ENCODE data around the gene C1orf141.
"Not testable (repeated sequence)": the region's sequence is repeated elsewhere in the genome, so short reads cannot be mapped to it uniquely, and the experiment has no call there.

C1orf141 gene

DNA sequence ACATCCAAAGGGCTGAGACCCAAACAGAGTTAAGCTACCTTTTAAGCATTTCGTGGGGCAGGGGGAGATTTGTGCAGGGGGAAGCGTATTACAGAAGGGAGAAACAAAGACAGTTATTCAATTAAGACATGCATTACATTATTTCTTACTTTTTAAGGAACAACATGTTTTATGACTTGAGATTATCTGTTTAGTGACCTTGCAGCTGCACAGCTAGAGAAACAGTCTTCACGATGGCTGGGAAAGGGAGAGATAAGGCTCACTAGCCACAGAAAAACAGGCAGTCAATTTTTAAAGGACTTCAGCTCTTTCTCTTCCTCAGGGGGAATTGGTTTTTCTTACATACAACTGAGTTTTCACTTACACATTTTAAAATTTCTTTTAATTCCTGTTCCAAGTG is 7.1 kb upstream of the C1orf141 start:
- not testable (repeated sequence) for DNase-seq

DNA sequence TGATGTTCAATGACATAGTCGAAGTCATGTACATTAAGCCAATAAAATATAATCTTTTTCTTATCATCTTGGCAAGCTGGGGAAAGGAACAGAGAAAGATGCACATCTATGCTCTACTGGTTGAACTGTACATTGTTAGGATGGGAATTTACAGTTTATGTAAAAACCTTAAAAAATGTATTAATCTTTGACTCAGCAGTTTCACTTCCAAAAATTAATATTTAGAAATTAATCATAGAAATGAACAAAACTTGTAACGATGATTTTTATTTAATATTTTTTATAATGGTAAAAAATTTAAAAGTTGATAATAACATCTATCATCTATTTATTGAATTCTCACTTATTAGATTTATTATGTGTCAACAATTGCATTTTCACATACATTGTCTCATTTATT is 5.7 kb upstream of the C1orf141 start:
- DNase-seq: no peak

DNA sequence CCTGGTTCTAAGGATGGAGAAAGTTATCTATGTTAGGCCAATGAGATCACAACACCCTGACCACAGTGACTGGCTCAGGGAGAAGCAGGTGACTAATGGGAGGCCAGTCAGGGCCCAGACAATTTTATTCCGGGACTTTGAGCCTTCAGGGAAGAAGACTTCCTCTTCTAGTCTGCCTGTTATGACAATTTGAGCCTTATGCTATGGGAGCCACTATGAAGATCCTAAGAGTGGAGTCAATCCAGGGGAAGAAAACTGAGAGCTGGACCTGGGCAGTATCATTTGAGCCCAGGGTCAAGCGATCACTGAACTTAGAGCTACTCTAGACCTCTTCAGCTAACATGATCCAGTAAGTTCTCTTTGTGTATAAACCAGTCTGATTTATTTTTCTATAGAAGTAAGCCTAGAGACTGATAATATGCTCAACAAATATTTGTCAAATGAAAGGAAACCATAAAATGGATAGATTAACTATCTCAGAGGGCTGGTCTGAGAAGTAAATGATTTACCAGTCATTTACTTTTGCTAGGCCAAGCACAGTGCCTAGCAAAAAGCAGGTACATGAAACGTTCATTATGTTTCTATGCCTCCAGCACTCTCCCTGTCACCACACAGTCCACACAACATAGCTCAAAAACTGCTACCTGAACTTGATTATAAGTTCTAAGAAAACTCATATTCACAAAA is 4.2 kb upstream of the C1orf141 start:
- DNase-seq: no peak

DNA sequence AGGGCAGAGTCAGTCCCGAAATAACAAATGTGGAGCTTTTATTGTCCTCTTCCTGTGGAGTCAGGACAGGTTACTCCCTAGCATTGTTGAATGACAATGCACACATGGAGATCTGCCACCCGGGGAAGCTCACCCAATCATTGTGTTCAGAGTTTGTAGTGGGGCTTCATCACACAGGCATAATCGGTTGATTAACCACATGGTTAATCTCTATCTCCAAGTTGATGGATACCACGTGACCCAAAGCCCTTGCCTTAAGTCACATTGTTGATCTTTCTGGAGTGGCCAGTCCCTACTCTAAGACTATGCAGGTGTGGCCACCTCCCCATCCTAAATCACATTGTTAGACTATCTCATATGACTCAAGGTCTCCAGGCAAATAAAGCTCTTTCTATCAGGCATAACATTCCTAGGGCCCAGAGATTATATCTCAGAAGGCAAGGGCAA is 2.6 kb upstream of the C1orf141 start:
- DNase-seq: no peak

DNA sequence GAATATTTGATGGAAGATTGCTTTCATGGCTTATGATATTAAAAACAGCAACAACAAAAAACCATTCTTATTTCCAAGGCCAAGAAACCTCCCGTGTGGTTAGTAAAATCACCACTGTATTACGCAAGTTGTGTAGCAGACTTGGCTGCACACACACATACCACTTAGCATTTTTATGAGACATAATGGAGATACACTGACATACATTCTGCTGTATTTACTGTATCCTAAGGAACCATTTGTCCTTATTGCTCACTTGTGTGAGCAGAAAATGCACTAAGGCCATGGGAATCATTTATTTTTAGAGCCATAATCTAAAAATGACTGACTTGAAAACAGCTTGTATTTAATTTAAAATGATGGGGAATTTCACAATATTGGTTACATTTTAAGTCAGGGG is 584 bp upstream of the C1orf141 start:
- DNase-seq: no peak

DNA sequence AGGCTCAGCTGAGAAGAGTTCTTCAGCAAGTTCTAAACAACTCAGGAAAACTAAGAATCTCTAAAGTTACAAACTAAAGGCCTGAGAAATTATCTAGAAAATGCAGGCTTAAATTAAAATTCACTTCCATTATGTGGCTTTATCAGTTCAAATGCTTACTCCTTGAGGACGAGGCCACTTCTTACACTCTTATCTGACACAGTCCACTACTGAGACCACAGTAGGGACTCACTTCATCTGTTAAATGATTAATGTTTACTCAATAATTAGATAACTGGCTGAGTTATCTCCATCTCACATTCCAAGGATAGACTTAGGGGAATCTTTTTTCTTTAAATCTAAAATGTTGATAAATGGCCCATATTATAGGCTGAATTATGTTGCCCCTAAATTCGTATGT is 1.6 kb downstream of the C1orf141 start:
- no peak for DNase-seq

DNA sequence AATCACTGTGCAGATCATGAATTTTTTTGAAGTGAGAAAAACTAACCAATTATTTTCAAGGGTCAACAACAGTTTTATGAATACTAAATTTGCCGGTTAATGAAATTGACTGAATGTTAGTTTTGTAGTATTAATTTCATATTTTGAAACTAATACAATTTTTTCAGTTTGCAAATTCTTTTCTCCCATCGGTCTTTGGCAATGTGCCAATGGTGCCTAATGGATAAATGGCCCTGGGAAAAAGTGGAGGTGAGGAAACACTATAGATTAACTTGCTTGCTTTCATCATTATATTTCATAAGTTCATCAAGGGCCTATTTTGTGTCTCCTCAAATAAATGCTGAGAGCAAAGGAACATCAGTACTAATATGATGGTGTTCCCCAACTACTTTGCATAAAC is 4.1 kb downstream of the C1orf141 start:
- no peak for DNase-seq

DNA sequence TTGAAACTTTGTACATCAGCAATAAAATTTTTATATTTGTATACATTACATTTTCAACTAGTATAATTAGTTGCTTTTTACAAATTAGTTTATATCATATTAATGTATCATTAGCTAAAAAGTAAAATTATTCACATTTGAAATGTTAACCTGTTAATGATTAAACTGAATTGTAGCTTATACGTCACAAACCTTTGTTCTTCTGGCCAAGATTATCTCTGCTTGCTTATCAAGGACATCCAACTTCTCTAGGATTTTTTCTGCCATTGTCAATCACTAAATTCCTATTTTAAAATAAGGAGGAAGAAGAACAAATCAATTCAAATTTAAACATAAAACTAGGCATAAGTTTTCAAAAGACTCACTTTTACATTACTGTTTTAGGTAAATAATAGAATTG is 7.8 kb downstream of the C1orf141 start:
- DNase-seq: no peak

DNA sequence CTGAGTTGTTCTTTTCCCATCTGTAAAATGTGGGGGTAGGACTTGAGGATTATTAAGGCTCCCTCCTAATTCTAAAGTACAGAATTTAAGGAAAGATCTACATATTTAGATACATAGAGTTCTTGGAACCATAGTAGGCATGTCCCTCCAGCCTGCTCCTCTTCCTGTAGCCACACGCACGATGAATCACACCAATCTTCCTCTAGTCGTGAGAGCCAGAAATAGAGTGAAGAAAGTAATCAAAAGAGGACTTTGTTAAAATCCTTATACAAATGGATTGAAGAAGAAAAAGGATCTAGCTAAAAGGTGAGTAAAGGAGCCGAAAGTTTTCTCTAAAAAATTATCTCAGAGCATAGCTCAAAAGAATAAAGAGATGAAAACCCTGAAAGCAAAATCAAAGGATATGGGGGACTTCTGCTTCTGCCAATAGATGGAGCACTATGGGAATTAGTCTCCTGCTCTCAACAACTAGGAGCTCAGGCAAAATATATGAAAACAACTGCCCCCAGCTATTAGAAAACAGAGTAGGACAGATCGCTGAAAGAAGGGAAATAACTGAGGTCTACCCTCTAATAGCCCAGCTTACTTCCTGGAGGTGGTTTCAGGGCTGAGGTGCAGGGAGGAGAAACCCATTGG is 8.5 kb downstream of the C1orf141 start:
- no peak for DNase-seq

DNA sequence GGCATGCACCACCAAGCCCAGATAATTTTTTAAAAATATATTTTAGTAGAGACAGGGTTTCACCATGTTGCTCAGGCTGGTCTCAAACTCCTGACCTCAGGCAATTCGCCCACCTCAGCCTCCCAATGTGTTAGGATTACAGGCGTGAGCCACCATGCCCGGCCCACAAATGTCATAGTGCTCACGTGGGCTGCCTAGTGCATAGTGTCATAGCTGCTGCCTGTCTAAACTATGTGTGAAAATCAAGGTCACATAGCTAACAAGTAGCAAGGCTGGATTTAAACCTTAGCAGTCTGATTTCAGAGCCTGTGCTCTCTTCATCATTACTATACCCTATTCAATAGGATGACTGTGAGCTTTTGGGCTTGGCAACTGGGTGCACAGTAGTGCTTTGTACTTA is 10.3 kb downstream of the C1orf141 start:
- no peak for DNase-seq

DNA sequence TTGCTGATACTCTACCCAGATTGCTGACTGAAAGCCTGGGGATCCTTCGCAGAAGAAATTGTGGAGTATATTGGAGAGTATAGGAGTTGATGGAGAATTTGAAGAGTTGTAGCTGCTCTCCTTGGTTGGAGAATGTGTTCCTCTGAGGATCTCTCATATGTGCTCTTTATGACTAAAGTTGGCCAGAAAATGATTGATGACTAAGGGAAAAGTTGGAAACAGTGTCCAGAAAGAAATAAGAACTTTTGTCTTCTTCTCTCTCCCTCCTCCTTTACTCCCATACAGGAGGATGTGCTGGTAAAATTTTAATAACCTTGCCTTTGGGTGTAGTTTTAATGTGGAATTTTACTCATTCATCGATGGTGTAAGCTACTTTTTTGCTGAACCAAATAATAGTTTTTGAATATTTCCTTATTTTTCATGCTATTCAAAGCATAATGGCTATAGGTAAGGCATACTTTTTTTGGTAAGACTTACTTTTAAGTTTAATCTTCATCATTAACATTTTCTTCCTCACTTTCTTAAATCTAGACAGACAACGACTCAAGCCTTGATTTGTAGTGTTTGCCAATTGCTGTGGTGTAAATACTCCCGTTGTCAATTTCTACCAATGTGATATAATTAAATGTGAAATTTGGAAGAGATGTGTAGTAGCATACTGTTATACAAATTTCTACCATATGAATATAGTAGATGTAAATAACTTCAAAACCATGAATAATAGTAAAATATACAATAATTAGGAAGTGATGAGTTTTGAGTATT is 13.7 kb downstream of the C1orf141 start:
- no peak for DNase-seq

DNA sequence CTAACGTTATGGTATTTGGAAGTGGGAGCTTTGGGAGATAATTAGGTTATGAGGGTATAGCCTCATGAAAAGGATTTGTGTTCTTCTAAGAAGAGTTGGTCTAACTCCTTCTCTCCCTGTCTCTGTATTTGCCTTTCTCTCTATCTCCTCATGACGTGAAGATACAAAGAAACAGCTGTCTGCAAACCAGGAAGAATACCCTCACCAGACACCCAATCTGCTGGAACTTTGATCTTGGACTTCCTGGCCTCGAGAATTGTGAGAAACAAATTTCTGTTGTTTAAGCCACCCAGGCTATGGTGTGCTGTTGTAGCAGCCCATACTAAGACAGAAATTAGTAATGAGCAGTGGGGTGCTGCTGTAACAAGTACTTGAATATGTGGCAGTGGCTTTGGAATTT is 16.1 kb downstream of the C1orf141 start:
- no peak for DNase-seq

DNA sequence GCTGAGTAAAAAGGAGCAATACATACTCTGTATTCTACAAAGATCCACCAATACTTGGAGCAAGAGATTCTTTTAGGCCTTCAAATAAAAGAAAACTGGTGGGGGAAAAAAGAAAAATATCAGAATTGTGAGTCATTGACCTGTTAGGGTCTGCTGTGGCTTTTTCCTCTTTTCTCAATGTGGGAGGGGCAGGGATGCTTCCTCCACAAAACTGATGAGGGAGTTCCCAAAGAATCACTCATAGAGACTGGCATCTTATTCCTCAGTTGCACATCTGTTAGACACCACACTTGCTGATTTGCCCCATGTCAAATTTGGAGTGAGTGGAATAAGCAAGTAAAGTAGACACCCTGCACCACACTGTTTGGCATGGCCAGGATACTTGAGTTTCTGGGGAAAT is 16.6 kb downstream of the C1orf141 start:
- DNase-seq: no peak

DNA sequence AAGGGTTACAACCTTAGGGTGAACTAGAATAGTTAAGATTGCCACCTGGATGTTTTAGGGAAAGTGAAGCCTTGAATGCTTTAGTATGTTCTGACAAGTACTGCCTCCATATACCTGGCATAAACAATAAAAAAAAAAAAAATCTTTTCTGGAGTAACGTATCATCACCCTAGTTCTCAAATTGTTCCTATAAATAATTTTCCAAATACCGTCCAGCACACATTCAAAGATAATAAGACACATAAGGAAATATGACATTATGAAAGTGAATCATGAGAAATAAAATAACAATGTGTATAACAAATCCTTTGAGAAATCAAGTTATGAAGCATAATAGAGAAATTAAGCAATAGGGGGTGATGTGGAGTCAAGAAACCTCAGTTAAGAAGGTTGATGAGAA is 20.6 kb downstream of the C1orf141 start:
- no peak for DNase-seq

DNA sequence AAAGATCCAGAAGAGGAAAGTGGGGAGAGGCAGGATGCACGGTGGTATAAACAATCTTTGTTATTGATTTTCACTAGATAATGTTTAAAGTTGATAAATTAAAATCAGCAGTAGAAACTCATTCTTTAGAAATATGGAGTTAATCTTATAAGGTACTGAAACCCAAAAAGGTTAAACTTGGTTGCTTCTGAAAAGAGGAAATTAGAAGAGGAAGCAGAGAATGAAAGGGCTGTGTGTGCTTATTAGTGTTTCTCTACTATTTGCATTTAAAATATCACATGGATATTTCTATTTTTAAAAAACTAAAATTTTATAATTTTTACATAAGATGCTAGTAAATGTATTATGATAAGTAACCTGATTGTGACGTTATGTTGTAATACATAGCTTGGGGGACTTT is 24.4 kb downstream of the C1orf141 start:
- DNase-seq: no peak

DNA sequence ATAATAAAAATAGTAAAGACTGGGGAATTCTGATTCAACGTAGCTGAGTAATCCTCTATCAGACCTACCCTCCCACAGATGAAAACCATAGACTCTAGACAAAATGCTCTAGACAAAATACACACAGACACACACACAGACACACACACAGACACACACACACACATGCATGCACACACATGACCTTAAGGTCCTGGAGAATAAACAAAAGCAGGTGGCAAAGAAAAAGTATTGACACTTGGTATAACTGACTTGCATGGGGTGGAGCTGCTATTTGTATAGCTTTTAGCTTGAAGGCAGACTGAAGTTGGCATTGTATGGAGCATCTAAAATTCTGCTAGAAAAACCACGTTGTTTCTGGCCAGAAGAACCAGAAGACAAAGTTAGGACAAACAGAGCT is 29.3 kb downstream of the C1orf141 start:
- no peak for DNase-seq

DNA sequence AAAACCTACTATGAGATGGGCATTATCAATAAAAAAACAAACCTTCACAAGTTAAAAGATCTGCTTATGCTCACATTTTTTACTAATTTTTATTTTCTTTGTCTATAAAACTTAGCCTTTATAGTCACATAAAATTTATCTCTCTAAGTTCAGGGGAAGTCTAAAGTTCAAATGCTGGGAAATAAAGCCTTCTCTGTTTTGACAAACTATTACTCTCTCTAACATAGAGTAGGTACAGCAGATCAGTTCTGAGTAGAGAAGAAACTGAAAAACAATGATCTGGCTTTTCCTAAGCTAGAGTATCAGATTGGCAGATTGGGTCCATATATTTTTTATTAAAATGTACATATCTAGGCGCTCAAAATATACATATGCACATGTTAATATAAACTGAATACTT is 31.2 kb downstream of the C1orf141 start:
- DNase-seq: no peak

DNA sequence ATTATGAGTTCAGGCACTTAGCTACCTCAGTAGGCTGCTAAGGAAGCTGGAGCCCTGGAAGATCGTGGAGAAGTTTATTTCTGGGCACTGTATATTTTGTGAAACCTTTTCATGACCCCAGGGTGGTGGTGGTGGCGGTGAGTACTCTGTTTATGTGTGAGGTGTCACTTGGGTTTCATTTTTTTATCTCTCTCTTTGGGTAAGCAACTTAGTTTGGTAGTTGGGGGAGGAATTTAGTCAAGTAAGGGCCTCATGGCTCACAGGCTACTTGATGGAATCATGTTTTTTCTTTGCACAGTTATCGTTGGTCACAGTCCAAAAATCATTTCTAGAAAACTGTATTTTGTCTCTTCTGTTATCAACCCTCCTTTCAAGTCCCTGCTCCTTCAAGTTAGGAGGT is 33.9 kb downstream of the C1orf141 start:
- no peak for DNase-seq

DNA sequence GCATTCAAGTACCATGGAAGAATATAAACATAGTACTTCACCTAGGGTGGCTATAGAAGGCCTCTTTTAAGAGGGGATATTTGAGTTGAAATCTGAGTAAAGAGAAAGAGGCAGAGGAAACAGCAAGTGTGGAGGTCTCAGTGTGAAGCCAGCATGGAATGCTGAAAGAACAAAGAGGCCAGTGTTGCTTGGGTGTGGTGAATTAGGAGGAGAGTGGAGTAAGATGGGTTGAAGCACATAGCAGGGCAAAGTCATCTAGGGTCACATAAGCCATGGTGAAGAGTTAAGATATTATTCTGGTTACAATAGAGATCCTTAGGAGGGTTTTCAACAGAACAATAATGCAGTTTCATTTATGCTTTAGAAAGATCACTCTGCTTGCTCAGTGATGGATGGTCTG is 37.5 kb downstream of the C1orf141 start:
- DNase-seq: no peak

DNA sequence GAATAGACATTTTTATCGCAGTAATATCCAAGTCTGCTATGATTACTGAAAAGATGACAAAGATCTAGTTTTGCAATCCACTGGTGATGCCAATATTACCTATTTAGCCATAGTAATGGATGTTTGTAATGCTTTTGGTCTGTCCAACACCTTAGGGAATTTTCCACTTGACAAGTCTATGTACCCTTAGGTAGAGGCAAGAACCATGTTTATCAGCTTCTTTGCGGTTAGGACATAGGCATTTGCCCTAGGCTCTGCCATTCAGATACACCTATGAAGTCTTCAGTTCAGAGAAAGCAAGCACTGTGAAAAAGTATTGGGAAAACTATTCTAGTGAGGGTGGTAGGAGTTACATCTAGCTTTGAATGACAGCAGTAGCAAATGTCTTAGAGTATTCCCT is 40.6 kb downstream of the C1orf141 start:
- DNase-seq: no peak

DNA sequence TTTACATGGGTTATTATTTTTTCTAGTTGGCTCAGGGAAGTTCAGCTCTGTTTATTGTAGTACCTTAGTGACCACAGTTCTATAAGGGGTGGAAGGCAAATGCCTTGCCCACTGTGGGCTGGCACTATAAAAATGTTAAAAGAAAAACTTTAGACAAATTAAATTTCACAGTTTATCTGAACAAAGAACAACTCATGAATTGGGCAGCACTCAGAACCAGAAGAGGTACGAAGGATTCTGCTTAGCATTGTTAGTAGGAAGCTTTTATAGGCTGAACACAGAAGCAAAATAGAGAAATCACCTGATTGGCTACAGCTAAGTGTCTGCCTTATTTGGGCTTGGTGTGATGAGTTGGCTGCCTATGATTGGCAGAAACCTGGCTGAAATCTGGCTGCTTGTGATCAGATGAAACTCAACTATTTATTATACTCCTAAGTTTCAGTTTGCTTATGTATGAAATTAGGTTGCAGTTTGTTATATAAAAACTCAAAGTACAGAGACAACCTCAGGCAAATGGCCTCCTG is 45.0 kb downstream of the C1orf141 start:
- no peak for DNase-seq

DNA sequence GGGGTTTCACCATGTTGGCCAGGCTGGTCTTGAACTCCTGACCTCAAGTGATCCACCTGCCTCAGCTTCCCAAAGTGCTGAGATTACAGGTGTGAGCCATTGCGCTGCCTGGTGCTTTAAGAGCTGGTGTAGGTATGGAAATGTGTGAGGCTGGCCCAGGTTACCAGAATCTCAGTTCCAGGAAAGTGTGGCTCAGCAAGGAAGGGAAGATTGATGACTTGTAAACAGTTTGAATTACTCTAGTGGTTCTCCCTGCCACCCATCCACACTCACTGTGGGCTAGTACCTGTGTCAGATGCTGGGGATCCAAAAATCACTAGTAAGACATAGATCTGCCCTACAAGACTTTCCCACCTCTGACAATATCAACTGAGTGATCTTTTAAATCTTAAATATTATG is 46.3 kb downstream of the C1orf141 start:
- no peak for DNase-seq

DNA sequence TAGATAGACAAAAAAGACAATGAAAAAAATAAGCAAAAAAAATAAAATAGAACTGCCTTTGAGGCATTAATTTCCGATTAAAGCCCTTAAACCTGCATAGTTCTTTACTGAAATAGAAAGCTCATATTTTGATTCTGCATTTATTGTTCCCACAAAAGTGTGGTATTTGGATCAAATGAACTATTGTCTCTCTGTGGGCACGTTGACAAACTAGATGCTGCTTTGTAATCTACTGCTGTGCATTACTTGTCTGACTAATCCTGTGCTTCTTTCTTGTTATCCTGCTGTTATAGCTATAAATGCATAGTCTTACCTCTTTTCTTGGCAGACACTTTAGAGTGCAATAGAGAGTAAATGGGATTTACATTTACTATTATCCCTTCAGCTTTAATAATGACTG is 49.4 kb downstream of the C1orf141 start:
- no peak for DNase-seq

DNA sequence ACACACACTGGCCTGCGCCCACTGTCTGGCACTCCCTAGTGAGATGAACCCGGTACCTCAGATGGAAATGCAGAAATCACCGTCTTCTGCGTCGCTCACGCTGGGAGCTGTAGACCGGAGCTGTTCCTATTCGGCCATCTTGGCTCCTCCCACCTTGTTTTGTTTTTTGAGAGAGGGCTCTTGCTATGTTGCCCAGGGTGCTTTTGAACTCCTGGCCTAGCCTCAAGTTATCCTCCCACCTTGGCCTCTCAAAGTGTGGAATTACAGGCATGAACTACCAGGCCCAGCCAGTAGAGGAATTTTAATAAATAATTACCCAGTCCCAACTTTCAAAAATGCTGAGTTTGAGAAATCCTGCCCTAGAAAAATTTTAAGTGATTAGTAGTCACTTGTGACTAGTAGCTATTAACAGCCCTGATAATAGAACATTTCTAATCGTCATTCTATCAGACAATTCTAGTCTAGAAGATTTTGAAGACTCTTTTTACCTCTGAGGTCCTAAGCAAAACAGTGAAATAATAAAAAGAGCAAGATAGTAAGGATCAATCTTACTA is 49.9 kb downstream of the C1orf141 start:
- no peak for DNase-seq
